A549 (cell line): ENCODE measurements around the gene SEC16A. TPM values are rescaled to one million over a fixed set of nuclear protein-coding genes. Genes with fewer than 3 reads are reported as not detected.

Experiments
- ATAC-seq, 2 experiments: fragments of 200-7000 bp in 1 of 2; fragments of >200 bp in 1 of 2; cut with Nextera tagmentation in 1 of 2; cut with Tn5 transposase in 1 of 2; 3 replicates each; pipeline versions ENCODE4 v1.8.0 to v1.9.1; 2018 to 2020; ENCODE audit warnings: mild to moderate bottlenecking in 1 of 2, moderate library complexity in 1 of 2
- CTCF ChIA-PET: fragments of 300-600 bp; sonication (Branson Sonifier 250); formaldehyde crosslinking; extraction: SDS; loops from one replicate; lab custom pipeline; 2021; ENCODE audit warnings: antibody characterized with exemption, inconsistent platforms; lab: Yijun Ruan, JAX
- POLR2A ChIA-PET: fragments of 350-600 bp; formaldehyde crosslinking; extraction: SDS; loops from one replicate; lab custom pipeline; 2021; ENCODE audit warnings: antibody characterized with exemption, inconsistent platforms; lab: Yijun Ruan, JAX
- DNase-seq, 2 experiments: peaks; one replicate each; pipeline versions ENCODE4 v3.0.0 to v3.0.0-alpha.2; 2011 to 2016; ENCODE audit warnings: low read depth in 1 of 2, low spot score in 1 of 2
- FAIRE-seq: peaks from 2 replicates; lab custom pipeline; 2011; peaks lifted over from hg19 to GRCh38; lab: Jason Lieb, UNC
- H3K27ac ChIP-seq, 2 experiments: fragments of >200 bp; sonication (Bioruptor Twin); formaldehyde crosslinking; 3 replicates each; pipeline ENCODE4 v1.5.1; 2016 to 2017
- H3K4me1 ChIP-seq: fragments of >200 bp; sonication (Bioruptor Twin); formaldehyde crosslinking; 3 replicates; pipeline ENCODE4 v1.6.1; 2016
- H3K4me2 ChIP-seq: fragments of >200 bp; sonication (Bioruptor Twin); formaldehyde crosslinking; 3 replicates; pipeline ENCODE4 v1.6.1; 2016
- H3K4me3 ChIP-seq: fragments of >200 bp; sonication (Bioruptor Twin); formaldehyde crosslinking; 3 replicates; pipeline ENCODE4 v1.5.1; 2016
- H3K9me3 ChIP-seq: fragments of >200 bp; sonication (Bioruptor Twin); formaldehyde crosslinking; 3 replicates; pipeline ENCODE4 v1.6.1; 2016
- CBX8 ChIP-seq: fragments of 200-600 bp; sonication (generic); IDR thresholded peaks from 2 replicates; pipeline ENCODE4 v1.6.1; 2016
- CEBPB ChIP-seq, 2 experiments: fragments of >200 bp in 1 of 2; sonication (Bioruptor Twin) in 1 of 2; formaldehyde crosslinking in 1 of 2; IDR thresholded peaks; 2 replicates each; pipeline ENCODE4 v1.6.1; 2012 to 2016
- CHD2 ChIP-seq: fragments of 150-350 bp; IDR thresholded peaks from 2 replicates; pipeline ENCODE4 v1.6.1; 2014; ENCODE audit warnings: low read length; ENCODE audit not compliant: partially characterized antibody
- CHD4 ChIP-seq: fragments of 200-600 bp; sonication (generic); IDR thresholded peaks from 2 replicates; pipeline ENCODE4 v1.6.1; 2016; ENCODE audit warnings: antibody characterized with exemption, mild to moderate bottlenecking, borderline replicate concordance
- CTCF ChIP-seq: fragments of >200 bp; sonication (Bioruptor Twin); formaldehyde crosslinking; IDR thresholded peaks from 3 replicates; pipeline ENCODE4 v1.5.1; 2016
- EHF ChIP-seq: fragments of 250-450 bp; sonication (Bioruptor Pico); IDR thresholded peaks from 2 replicates; pipeline ENCODE4 v1.5.0; 2020; ENCODE audit warnings: mild to moderate bottlenecking
- FOSB ChIP-seq: fragments of 250-450 bp; sonication (Bioruptor Pico); IDR thresholded peaks from 2 replicates; pipeline ENCODE4 v1.5.0; 2020; ENCODE audit warnings: mild to moderate bottlenecking, moderate library complexity
- FOXS1 ChIP-seq: fragments of 250-450 bp; sonication (Bioruptor Pico); IDR thresholded peaks from 2 replicates; pipeline ENCODE4 v1.5.0; 2020; ENCODE audit warnings: mild to moderate bottlenecking, moderate library complexity
- GATA3 ChIP-seq: IDR thresholded peaks from 2 replicates; pipeline ENCODE4 v1.6.1; 2012; ENCODE audit warnings: borderline replicate concordance
- HEYL ChIP-seq: fragments of 250-450 bp; sonication (Bioruptor Pico); IDR thresholded peaks from 2 replicates; pipeline ENCODE4 v1.8.0; 2021; ENCODE audit warnings: mild to moderate bottlenecking, moderate library complexity
- HMGXB4 ChIP-seq: fragments of 250-450 bp; sonication (Bioruptor Pico); IDR thresholded peaks from 2 replicates; pipeline ENCODE4 v1.5.0; 2021; ENCODE audit warnings: mild to moderate bottlenecking, moderate library complexity, borderline replicate concordance
- HOXA7 ChIP-seq: fragments of 250-450 bp; sonication (Bioruptor Pico); IDR thresholded peaks from 2 replicates; pipeline ENCODE4 v1.5.0; 2020; ENCODE audit warnings: mild to moderate bottlenecking, moderate library complexity
- HOXB5 ChIP-seq: fragments of 250-450 bp; sonication (Bioruptor Pico); IDR thresholded peaks from 2 replicates; pipeline ENCODE4 v1.5.0; 2020; ENCODE audit warnings: mild to moderate bottlenecking, moderate library complexity
- MAZ ChIP-seq: fragments of 150-350 bp; IDR thresholded peaks from 2 replicates; pipeline ENCODE4 v1.6.1; 2014; ENCODE audit warnings: antibody characterized with exemption, low read depth, low read length, borderline replicate concordance
- MYC ChIP-seq: IDR thresholded peaks from 2 replicates; pipeline ENCODE4 v1.6.1; 2012; ENCODE audit warnings: mild to moderate bottlenecking, inconsistent platforms, low read length, improper control_type of control experiment, borderline replicate concordance
- NFE2L2 ChIP-seq: fragments of 150-350 bp; conservative IDR thresholded peaks from 2 replicates; pipeline ENCODE4 v1.6.1; 2014; ENCODE audit warnings: low read length
- NPAS2 ChIP-seq: fragments of 250-450 bp; sonication (Bioruptor Pico); IDR thresholded peaks from 2 replicates; pipeline ENCODE4 v1.8.0; 2022; ENCODE audit warnings: mild to moderate bottlenecking, moderate library complexity, borderline replicate concordance
- NR3C1 ChIP-seq: fragments of >200 bp; sonication (Bioruptor Twin); formaldehyde crosslinking; IDR thresholded peaks from 3 replicates; pipeline ENCODE4 v1.6.1; 2017
- PBX3 ChIP-seq: IDR thresholded peaks from 2 replicates; pipeline ENCODE4 v1.6.1; 2012
- PHF8 ChIP-seq: fragments of 200-600 bp; sonication (generic); IDR thresholded peaks from 2 replicates; pipeline ENCODE4 v1.6.1; 2016; ENCODE audit warnings: low read depth, mild to moderate bottlenecking, antibody characterized with exemption, moderate library complexity, borderline replicate concordance
- POLR2AphosphoS2 ChIP-seq: conservative IDR thresholded peaks from 2 replicates; pipeline ENCODE4 v1.6.1; 2012; ENCODE audit warnings: low read length, improper control_type of control experiment, inconsistent platforms
- RFX5 ChIP-seq: fragments of 450-650 bp; IDR thresholded peaks from 2 replicates; pipeline ENCODE4 v1.7.1; 2014; ENCODE audit warnings: antibody characterized with exemption, mild to moderate bottlenecking, moderate library complexity
- RNF2 ChIP-seq: fragments of 200-600 bp; sonication (generic); IDR thresholded peaks from 2 replicates; pipeline ENCODE4 v1.6.1; 2016; ENCODE audit warnings: low read depth, mild to moderate bottlenecking, antibody characterized with exemption, moderate library complexity, borderline replicate concordance
- SMC3 ChIP-seq: fragments of >200 bp; sonication (Bioruptor Twin); formaldehyde crosslinking; IDR thresholded peaks from 3 replicates; pipeline ENCODE4 v1.6.1; 2018; ENCODE audit warnings: inconsistent platforms
- TFCP2L1 ChIP-seq: fragments of 250-450 bp; sonication (Bioruptor Pico); IDR thresholded peaks from 2 replicates; pipeline ENCODE4 v1.5.0; 2021; ENCODE audit warnings: mild to moderate bottlenecking
- TP53 ChIP-seq: fragments of 250-450 bp; sonication (Bioruptor Pico); IDR thresholded peaks from 2 replicates; pipeline ENCODE4 v1.5.0; 2021; ENCODE audit warnings: mild to moderate bottlenecking, moderate library complexity
- USF2 ChIP-seq: fragments of 450-650 bp; IDR thresholded peaks from 2 replicates; pipeline ENCODE4 v1.6.1; 2014; ENCODE audit warnings: antibody characterized with exemption
- ZC3H11A ChIP-seq: fragments of 450-650 bp; IDR thresholded peaks from 2 replicates; pipeline ENCODE4 v1.6.1; 2014; ENCODE audit warnings: antibody characterized with exemption, mild to moderate bottlenecking
- ZFP36 ChIP-seq: fragments of 450-650 bp; IDR thresholded peaks from 2 replicates; pipeline ENCODE4 v1.6.1; 2014; ENCODE audit warnings: borderline replicate concordance; ENCODE audit not compliant: partially characterized antibody
- ZSCAN20 ChIP-seq: fragments of 250-450 bp; sonication (Bioruptor Pico); IDR thresholded peaks from 2 replicates; pipeline ENCODE4 v1.8.0; 2022; ENCODE audit warnings: mild to moderate bottlenecking, moderate library complexity
- WGBS: methylation state at CpG from one replicate; pipeline ENCODE4 v1.1.6; 2017; ENCODE audit errors: missing lambda C conversion rate; 5-methylcytosine and 5-hydroxymethylcytosine counted together
- polyA plus RNA-seq, 4 experiments: library from polyadenylated mRNA; depleted of rRNA in 3 of 4; stranded (reverse); fragments of >200 nt; fragmentation: RNase III in 1 of 4; extraction: RNeasy Plus Mini Kit Qiagen cat#74134 plus additional on column Dnase treatment in 1 of 4; gene quantifications; 2 replicates in 3 of 4; 3 replicates in 1 of 4; pipeline ENCODE4 v1.2.3, GENCODE V29; 2011 to 2017

SEC16A gene
- polyA plus RNA-seq, 2 of the 4 experiments (the other 2 are of a cell fraction) = 24.2 to 38.0 TPM

GRCh38 chr9:136439481-136440408 is 43.1 kb downstream of the SEC16A start, which contains the start of gene INPP5E (continued):
- TF ChIP-seq ZC3H11A = no peak
- no peak for TF ChIP-seq FOSB
- TF ChIP-seq MAZ = no peak
- no peak for TF ChIP-seq GATA3
- TF ChIP-seq NFE2L2 = no peak
- TF ChIP-seq CBX8 = no peak
- no peak for TF ChIP-seq CEBPB (IDR thresholded peaks at IDR 0.05)
- TF ChIP-seq RFX5 = no peak
- TF ChIP-seq CHD4 = no peak
- peak; percentile 87 for TF ChIP-seq CTCF
- no peak for TF ChIP-seq CHD2
- TF ChIP-seq RNF2 = no peak
- TF ChIP-seq SMC3 = no peak
- no peak for TF ChIP-seq MYC
- 0 out of 2 replicates have a peak, but pooled peaks have one; percentile 16 for TF ChIP-seq PBX3
- no peak for TF ChIP-seq HMGXB4
- TF ChIP-seq TP53 = no peak
- no peak for TF ChIP-seq HOXA7 (CRISPR knock-in tag)
- no peak for TF ChIP-seq POLR2AphosphoS2
- no peak for TF ChIP-seq NPAS2
- TF ChIP-seq TFCP2L1 = no peak
- no peak for TF ChIP-seq HOXB5 (CRISPR knock-in tag)

- ChIA-PET POLR2A (interaction anchor here (0.6 kb wide), 1 partner anchor 345 kb away, joined by 3 read pairs; no protein-coding TSS in a partner anchor), CTCF (interaction anchor here (0.9 to 4.2 kb wide), 12 partner anchors 9 to 75 kb away, joined by 3 to 30 read pairs (median 6); partner anchors contain the start of gene DNLZ)
- no peak for FAIRE-seq
- Histone ChIP-seq H3K4me2 (peak overlapping the region; percentile 76), H3K27ac (peak overlapping the region; percentile 91 to 99), H3K9me3 (no peaks in the 10 kb centered on the region), H3K4me3 (peak overlapping the region; percentile 86), H3K4me1 (peaks cover 17% of the 10 kb centered on the region)
- no peak for TF ChIP-seq HEYL (CRISPR knock-in tag)
- TF ChIP-seq NR3C1 = no peak
- no peak for TF ChIP-seq ZFP36
- TF ChIP-seq PHF8 = peak; percentile 68; the same call in 1 of the 2 replicates
- no peak for TF ChIP-seq EHF (CRISPR knock-in tag)
- TF ChIP-seq USF2 = no peak
- TF ChIP-seq FOXS1 (CRISPR knock-in tag) = no peak
- TF ChIP-seq ZSCAN20 (CRISPR knock-in tag) = no peak
- TF ChIP-seq PBX3 = no peak
- peak; percentile 25 to 29 for DNase-seq
- WGBS = 0% methylated on average over 10 of the region's 91 CpGs
- ATAC-seq = peak; percentile 51 to 70
Observed at GRCh38 chr9:136438548-136439480, 44.0 kb downstream of the SEC16A start.
